Neural cell (in vitro differentiated cells): ENCODE measurements around the gene GMDS.

Source experiments
- EZH2 ChIP-seq: fragments of 200-600, 300-800 bp; shearing (Covaris generic), sonication (generic); IDR thresholded peaks from 2 replicates; pipeline ENCODE4 v1.6.1; 2014; ENCODE audit warnings: antibody characterized with exemption, low read length, borderline replicate concordance, mild to moderate bottlenecking; ENCODE audit not compliant: insufficient read depth, poor library complexity, severe bottlenecking
- POLR2AphosphoS5 ChIP-seq: IDR thresholded peaks from 2 replicates; pipeline ENCODE4 v1.6.1; 2012
- REST ChIP-seq: IDR thresholded peaks from 2 replicates; pipeline ENCODE4 v1.6.1; 2012; ENCODE audit warnings: borderline replicate concordance
- TAF1 ChIP-seq: IDR thresholded peaks from 2 replicates; pipeline ENCODE4 v1.6.1; 2012; ENCODE audit warnings: low read depth
- TF ChIP-seq, protein P1 (sequence below): fragments of 450-650 bp; IDR thresholded peaks from 2 replicates; pipeline ENCODE4 v1.5.1; 2014; ENCODE audit warnings: antibody characterized with exemption, mild to moderate bottlenecking, moderate library complexity; ENCODE audit not compliant: poor library complexity, severe bottlenecking

DNA sequence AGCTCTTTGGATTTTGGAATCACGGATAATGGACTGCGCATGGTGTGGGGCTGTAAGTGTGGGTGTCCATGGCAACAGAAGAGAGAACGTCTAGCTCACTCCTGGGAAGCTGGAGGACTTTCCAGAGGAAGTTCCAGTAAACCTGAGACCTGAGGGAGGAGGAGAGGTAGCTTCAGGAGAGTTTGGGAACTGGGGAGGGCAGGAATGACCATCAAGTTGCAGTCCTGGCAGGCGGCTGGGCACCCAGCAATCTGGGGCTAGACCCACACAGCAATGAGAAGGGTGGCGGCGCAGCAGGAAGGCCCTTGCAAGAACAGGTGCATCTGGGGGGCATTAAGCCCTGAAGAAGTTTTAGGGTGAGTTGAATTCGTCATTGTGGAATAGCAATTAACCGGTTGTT is 539.8 kb downstream of the GMDS start:
- TF ChIP-seq REST (no peak), TAF1 (no peak), POLR2AphosphoS5 (no peak), EZH2 (no peak)
- TF ChIP-seq, protein P1, sequence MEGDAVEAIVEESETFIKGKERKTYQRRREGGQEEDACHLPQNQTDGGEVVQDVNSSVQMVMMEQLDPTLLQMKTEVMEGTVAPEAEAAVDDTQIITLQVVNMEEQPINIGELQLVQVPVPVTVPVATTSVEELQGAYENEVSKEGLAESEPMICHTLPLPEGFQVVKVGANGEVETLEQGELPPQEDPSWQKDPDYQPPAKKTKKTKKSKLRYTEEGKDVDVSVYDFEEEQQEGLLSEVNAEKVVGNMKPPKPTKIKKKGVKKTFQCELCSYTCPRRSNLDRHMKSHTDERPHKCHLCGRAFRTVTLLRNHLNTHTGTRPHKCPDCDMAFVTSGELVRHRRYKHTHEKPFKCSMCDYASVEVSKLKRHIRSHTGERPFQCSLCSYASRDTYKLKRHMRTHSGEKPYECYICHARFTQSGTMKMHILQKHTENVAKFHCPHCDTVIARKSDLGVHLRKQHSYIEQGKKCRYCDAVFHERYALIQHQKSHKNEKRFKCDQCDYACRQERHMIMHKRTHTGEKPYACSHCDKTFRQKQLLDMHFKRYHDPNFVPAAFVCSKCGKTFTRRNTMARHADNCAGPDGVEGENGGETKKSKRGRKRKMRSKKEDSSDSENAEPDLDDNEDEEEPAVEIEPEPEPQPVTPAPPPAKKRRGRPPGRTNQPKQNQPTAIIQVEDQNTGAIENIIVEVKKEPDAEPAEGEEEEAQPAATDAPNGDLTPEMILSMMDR, result no peak
